HL-60 (cell line): ENCODE data around the gene DYNC1I1.

Source experiments
- DNase-seq, 2 experiments: peaks; one replicate each; pipeline ENCODE4 v3.0.0-alpha.2; 2010 to 2020; ENCODE audit warnings: low read depth in 1 of 2, low spot score in 1 of 2
- H3K27ac ChIP-seq: fragments of 250-450 bp; sonication (Bioruptor Pico); replicated peaks from 2 replicates; pipeline ENCODE4 v1.5.1; 2020; ENCODE audit warnings: mild to moderate bottlenecking, moderate library complexity
- H3K27me3 ChIP-seq: fragments of 250-450 bp; sonication (Bioruptor Pico); 2 replicates; pipeline ENCODE4 v1.5.1; 2021; ENCODE audit warnings: mild to moderate bottlenecking, moderate library complexity; ENCODE audit not compliant: insufficient read depth, poor library complexity, severe bottlenecking
- H3K4me3 ChIP-seq: replicated peaks from 2 replicates; pipeline ENCODE4 v1.5.1; 2011; ENCODE audit warnings: mild to moderate bottlenecking, control low read depth, low read length; ENCODE audit not compliant: insufficient read depth
- GABPA ChIP-seq: IDR thresholded peaks from 2 replicates; pipeline ENCODE4 v1.6.1; 2012; ENCODE audit warnings: low read depth
- POLR2AphosphoS5 ChIP-seq: IDR thresholded peaks from 2 replicates; pipeline ENCODE4 v1.6.1; 2012; ENCODE audit warnings: low read depth
- SPI1 ChIP-seq: IDR thresholded peaks from 2 replicates; pipeline ENCODE4 v1.6.1; 2012; ENCODE audit warnings: low read depth, mild to moderate bottlenecking, borderline replicate concordance
- TF ChIP-seq, protein P1 (sequence below): IDR thresholded peaks from one replicate; pipeline ENCODE4 v1.5.1; 2011; ENCODE audit warnings: low read length, control low read depth, inconsistent platforms; ENCODE audit not compliant: insufficient read depth
- TF ChIP-seq, protein P2 (sequence below): IDR thresholded peaks from 2 replicates; pipeline ENCODE4 v1.6.1; 2012; ENCODE audit warnings: low read depth; ENCODE audit not compliant: insufficient replicate concordance

DYNC1I1 gene

DNA sequence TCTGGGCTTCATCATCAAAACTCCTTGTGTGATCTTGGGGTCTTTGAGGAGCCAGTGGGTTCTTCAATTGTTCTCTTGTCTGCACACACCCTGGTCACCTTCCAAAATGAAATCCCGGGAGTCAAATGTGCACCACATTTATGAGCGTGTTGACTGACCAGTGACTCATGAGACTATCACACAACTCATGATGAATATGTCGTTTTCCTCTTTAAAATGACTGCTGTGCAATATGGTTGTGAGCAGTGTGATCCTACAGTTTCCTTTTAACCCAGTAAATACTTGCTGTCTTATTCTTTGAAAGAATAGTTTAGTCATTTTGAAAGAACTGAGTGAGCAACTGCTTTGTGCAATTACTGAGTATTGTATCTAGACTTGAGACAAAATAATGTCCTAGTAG, 149.2 kb downstream of the DYNC1I1 start:
- TF ChIP-seq, protein P1, sequence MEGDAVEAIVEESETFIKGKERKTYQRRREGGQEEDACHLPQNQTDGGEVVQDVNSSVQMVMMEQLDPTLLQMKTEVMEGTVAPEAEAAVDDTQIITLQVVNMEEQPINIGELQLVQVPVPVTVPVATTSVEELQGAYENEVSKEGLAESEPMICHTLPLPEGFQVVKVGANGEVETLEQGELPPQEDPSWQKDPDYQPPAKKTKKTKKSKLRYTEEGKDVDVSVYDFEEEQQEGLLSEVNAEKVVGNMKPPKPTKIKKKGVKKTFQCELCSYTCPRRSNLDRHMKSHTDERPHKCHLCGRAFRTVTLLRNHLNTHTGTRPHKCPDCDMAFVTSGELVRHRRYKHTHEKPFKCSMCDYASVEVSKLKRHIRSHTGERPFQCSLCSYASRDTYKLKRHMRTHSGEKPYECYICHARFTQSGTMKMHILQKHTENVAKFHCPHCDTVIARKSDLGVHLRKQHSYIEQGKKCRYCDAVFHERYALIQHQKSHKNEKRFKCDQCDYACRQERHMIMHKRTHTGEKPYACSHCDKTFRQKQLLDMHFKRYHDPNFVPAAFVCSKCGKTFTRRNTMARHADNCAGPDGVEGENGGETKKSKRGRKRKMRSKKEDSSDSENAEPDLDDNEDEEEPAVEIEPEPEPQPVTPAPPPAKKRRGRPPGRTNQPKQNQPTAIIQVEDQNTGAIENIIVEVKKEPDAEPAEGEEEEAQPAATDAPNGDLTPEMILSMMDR = no peak
- TF ChIP-seq, protein P2, sequence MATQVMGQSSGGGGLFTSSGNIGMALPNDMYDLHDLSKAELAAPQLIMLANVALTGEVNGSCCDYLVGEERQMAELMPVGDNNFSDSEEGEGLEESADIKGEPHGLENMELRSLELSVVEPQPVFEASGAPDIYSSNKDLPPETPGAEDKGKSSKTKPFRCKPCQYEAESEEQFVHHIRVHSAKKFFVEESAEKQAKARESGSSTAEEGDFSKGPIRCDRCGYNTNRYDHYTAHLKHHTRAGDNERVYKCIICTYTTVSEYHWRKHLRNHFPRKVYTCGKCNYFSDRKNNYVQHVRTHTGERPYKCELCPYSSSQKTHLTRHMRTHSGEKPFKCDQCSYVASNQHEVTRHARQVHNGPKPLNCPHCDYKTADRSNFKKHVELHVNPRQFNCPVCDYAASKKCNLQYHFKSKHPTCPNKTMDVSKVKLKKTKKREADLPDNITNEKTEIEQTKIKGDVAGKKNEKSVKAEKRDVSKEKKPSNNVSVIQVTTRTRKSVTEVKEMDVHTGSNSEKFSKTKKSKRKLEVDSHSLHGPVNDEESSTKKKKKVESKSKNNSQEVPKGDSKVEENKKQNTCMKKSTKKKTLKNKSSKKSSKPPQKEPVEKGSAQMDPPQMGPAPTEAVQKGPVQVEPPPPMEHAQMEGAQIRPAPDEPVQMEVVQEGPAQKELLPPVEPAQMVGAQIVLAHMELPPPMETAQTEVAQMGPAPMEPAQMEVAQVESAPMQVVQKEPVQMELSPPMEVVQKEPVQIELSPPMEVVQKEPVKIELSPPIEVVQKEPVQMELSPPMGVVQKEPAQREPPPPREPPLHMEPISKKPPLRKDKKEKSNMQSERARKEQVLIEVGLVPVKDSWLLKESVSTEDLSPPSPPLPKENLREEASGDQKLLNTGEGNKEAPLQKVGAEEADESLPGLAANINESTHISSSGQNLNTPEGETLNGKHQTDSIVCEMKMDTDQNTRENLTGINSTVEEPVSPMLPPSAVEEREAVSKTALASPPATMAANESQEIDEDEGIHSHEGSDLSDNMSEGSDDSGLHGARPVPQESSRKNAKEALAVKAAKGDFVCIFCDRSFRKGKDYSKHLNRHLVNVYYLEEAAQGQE = no peak
- TF ChIP-seq SPI1 = no peak
- no peak for TF ChIP-seq POLR2AphosphoS5
- no peak for TF ChIP-seq GABPA
- Histone ChIP-seq H3K4me3 (no peak overlapping the region), H3K27me3 (peaks cover 10% of the 10 kb centered on the region), H3K27ac (no peak overlapping the region)
- no peak for DNase-seq

DNA sequence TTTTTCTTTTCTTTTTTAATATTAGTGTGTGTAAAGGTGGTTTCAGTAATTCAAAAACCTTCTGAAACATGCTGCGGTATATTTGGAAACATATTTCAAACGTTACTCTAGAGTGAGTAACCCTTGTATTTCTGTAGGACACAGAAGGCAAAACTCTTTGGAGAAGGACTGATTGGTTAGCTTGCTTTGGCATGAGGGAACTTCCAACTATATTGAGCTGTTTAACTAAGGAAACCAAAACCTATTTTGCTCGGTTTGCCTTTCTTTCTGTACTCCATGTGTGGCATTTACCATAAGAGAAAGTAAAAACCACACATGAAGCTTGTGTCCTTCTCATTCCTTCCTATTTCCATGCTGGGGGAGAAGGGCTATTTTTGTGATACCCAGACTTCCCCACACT, 149.8 kb downstream of the DYNC1I1 start:
- Histone ChIP-seq H3K27me3 (peaks cover 10% of the 10 kb centered on the region), H3K27ac (no peak overlapping the region), H3K4me3 (no peak overlapping the region)
- DNase-seq = no peak
- TF ChIP-seq, protein P1 = no peak
- TF ChIP-seq, protein P2 = no peak
- TF ChIP-seq POLR2AphosphoS5 = no peak

DNA sequence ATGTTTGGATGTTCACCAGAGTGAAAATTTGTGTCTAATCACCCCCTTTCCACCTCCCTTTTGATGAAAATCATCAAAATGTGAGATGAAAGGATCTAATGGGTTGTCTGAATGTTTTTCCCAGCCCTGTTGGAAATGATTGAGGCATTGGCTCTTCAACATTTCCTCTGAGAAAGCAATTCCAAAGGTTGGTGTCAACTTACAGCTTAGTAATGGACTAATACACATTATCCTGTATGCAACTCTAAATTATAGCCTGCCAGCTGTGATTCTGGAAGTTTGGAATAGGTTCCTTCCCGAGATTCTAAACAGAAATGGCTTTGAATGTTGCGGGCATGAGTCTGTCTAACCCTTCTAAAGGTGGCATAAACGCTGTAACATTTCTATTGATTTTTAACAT, 152.9 kb downstream of the DYNC1I1 start:
- DNase-seq = no peak
- H3K27me3 ChIP-seq = peaks cover 10% of the 10 kb centered on the region
- no peak overlapping the region for H3K4me3 ChIP-seq
- no peak overlapping the region for H3K27ac ChIP-seq
- TF ChIP-seq POLR2AphosphoS5 (no peak), GABPA (no peak), SPI1 (no peak)
- TF ChIP-seq, protein P1 = no peak
- TF ChIP-seq, protein P2 = no peak
